Activated naive CD8-positive, alpha-beta T cell treated with anti-CD3 and anti-CD28 coated beads, Interleukin-2, amount 50 U/mL, for 24 hours (primary cell): ENCODE measurements around the gene FLYWCH2.
A peak's percentile ranks its signal among the peaks of the same experiment; 100 is the strongest.

Experiments
- ATAC-seq: fragments of 150-1000 bp; cut with Tn5 transposase; one replicate; pipeline ENCODE4 v1.10.0; 2021
- DNase-seq: peaks from one replicate; pipeline ENCODE4 v3.0.0; 2021
- H3K27ac Mint-ChIP-seq: one replicate; pipeline ENCODE4 v1.8.0; 2021; ENCODE audit warnings: mild to moderate bottlenecking, mixed read lengths
- H3K27me3 Mint-ChIP-seq: one replicate; pipeline ENCODE4 v1.8.0; 2021; ENCODE audit warnings: mixed read lengths
- H3K36me3 Mint-ChIP-seq: one replicate; pipeline ENCODE4 v1.8.0; 2021; ENCODE audit warnings: low read depth, mixed read lengths
- H3K4me1 Mint-ChIP-seq: one replicate; pipeline ENCODE4 v1.8.0; 2021; ENCODE audit warnings: mixed read lengths
- H3K4me3 Mint-ChIP-seq: one replicate; pipeline ENCODE4 v1.8.0; 2021; ENCODE audit warnings: mild to moderate bottlenecking, moderate library complexity, mixed read lengths
- H3K9me3 Mint-ChIP-seq: one replicate; pipeline ENCODE4 v1.8.0; 2021; ENCODE audit warnings: mixed read lengths

The FLYWCH2 gene

DNA sequence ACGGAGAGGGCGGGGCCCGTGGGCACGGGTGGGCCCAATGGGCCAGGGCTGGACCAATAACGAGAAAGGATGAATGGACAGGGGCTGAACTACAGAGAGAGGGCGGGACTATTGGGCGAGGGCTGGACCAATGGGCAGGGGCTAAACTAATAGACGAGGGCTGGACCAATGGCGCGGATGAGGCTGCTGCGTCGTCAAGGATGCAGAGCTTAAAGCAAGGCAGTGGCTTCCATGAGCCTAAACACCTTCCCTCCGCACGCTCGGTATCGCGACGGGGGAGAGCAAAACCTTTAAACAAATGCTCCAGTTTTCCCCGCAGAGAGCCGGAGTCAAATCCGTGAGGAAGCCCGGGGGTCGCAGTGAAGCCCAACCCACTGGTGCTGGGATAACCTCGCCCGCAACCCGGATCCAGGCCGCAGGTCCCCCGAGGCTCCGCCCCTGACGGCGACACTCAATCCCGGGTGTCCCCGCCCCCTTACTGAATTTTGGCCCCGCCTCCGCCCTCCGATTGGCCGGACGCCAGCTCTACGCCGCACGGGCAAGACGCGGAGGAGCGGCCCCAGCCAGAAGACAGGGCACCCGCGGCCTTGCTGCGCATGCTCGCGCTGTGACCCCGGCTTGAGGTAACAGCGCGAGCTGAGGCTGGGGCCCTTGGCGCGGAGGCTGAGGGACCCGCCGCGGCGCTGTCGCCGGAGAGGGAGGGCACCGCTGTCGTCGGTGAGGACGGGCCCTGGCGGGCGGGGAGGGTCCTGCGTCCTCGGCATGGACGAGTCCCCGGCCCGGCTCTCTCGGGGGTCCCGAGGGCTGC lies at the start of gene FLYWCH2:
FLYWCH2 (plus strand) TSS at position 566 of the 808 bp plus-strand sequence. CDS start 13,235 bp downstream, outside the sequence.
- Mint-ChIP-seq H3K27ac (peak within 1 kb of the TSS; percentile 89), H3K27me3 (no peaks in the 10 kb centered on the region), H3K4me1 (peaks cover 26% of the 10 kb centered on the region), H3K36me3 (no peaks in the 10 kb centered on the region), H3K4me3 (peak within 1 kb of the TSS; percentile 87), H3K9me3 (peaks cover 4% of the 10 kb centered on the region)
- ATAC-seq (peak; percentile 94), DNase-seq (peak; percentile 100)

GRCh38 chr16:2833776-2834175 lies 49.2 kb upstream of the FLYWCH2 start:
- Mint-ChIP-seq H3K9me3 (no peaks in the 10 kb centered on the region), H3K27ac (no peak overlapping the region), H3K4me1 (peaks cover 6% of the 10 kb centered on the region), H3K27me3 (peaks cover 5% of the 10 kb centered on the region), H3K36me3 (no peaks in the 10 kb centered on the region), H3K4me3 (no peak overlapping the region)
- no peak for ATAC-seq
- no peak for DNase-seq

DNA sequence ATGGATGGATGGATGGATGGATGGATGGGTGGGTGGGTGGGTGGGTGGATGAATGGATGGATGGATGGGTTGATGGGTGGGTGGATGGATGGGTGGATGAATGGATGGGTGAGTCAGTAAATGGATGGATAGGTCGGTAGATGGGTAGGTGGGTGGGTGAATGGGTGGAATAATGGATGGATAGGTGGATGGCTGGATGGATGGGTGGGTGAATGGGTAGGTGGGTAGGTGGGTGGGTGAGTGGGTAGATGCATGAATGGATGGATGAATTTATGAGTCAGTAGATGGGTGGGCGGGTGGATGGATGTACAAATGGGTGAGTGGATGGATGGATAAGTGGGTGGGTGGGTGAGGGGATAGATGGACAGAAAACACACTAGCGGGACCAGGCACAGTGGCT lies 48.0 kb upstream of the FLYWCH2 start:
- Mint-ChIP-seq H3K27ac (no peak overlapping the region), H3K36me3 (no peaks in the 10 kb centered on the region), H3K27me3 (peaks cover 5% of the 10 kb centered on the region), H3K4me3 (no peak overlapping the region), H3K4me1 (peaks cover 14% of the 10 kb centered on the region), H3K9me3 (no peaks in the 10 kb centered on the region)
- DNase-seq (no peak), ATAC-seq (no peak)

GRCh38 chr16:2835638-2836493 lies 47.1 kb upstream of the FLYWCH2 start:
- no peak for DNase-seq
- Mint-ChIP-seq H3K4me1 (peaks cover 16% of the 10 kb centered on the region), H3K27ac (no peak overlapping the region), H3K9me3 (no peaks in the 10 kb centered on the region), H3K36me3 (no peaks in the 10 kb centered on the region), H3K27me3 (peaks cover 5% of the 10 kb centered on the region), H3K4me3 (no peak overlapping the region)
- ATAC-seq: no peak

GRCh38 chr16:2836646-2837508 lies 46.1 kb upstream of the FLYWCH2 start:
- Mint-ChIP-seq H3K4me3 (no peak overlapping the region), H3K36me3 (no peaks in the 10 kb centered on the region), H3K4me1 (peaks cover 23% of the 10 kb centered on the region), H3K27me3 (peaks cover 2% of the 10 kb centered on the region), H3K27ac (no peak overlapping the region), H3K9me3 (no peaks in the 10 kb centered on the region)
- no peak for ATAC-seq
- no peak for DNase-seq

- DNase-seq (peak; percentile 63), ATAC-seq (peak; percentile 73)
- peaks cover 32% of the 10 kb centered on the region for H3K4me1 Mint-ChIP-seq
- peaks cover 2% of the 10 kb centered on the region for H3K27me3 Mint-ChIP-seq
- H3K36me3 Mint-ChIP-seq: no peaks in the 10 kb centered on the region
- H3K4me3 Mint-ChIP-seq: no peak overlapping the region
- H3K27ac Mint-ChIP-seq: no peak overlapping the region
- H3K9me3 Mint-ChIP-seq: peaks cover 3% of the 10 kb centered on the region
These were observed 44.1 kb upstream of the FLYWCH2 start for GRCh38 chr16:2838928-2839327.

DNA sequence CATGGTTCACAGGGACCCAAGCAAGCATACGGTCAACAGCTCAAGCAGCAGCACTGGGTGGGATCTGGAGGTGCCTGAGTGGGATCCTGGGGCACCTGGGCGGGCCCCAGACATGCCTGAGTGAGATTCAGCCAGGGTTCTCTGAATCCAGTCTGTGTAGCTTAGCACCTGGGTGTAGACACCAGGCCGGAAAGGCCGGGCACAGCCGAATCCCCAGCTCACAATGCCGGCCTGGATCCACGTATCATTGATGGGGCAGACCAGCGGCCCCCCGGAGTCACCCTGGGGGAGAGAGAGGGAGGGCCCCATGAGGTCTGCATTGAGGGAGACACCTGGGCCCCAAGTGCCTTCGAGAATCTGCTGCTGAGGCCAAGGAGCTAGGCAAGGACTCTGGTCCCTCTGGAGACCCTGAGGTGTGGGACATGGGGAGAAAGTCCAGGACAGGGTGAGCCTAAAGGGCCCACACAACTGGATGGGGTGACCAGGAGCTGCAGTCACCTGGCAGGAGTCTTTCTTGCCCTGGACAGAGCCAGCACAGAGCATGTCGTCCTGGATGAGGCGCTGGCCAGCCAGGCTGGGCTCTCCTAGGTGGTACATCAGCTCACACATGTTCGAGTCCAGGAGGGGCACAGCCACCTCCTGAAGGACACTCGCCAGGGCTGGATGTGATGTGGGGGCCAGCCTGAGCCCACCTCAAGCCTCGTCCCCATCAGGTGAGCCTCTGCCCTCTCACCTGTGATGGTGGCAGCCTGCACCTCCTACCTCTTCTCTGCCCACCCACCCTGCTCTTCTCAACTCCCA lies 43.2 kb upstream of the FLYWCH2 start:
- H3K4me1 Mint-ChIP-seq: peaks cover 34% of the 10 kb centered on the region
- no peak overlapping the region for H3K27ac Mint-ChIP-seq
- DNase-seq (no peak), ATAC-seq (no peak)
- no peaks in the 10 kb centered on the region for H3K36me3 Mint-ChIP-seq
- H3K4me3 Mint-ChIP-seq: no peak overlapping the region
- H3K27me3 Mint-ChIP-seq: peaks cover 2% of the 10 kb centered on the region
- peaks cover 3% of the 10 kb centered on the region for H3K9me3 Mint-ChIP-seq

- Mint-ChIP-seq H3K36me3 (no peaks in the 10 kb centered on the region), H3K9me3 (peaks cover 3% of the 10 kb centered on the region), H3K27me3 (peaks cover 2% of the 10 kb centered on the region), H3K4me1 (peaks cover 36% of the 10 kb centered on the region), H3K4me3 (no peak overlapping the region), H3K27ac (no peak overlapping the region)
- DNase-seq (no peak), ATAC-seq (no peak)
These were observed 42.1 kb upstream of the FLYWCH2 start for GRCh38 chr16:2840914-2841313.

- Mint-ChIP-seq H3K36me3 (no peaks in the 10 kb centered on the region), H3K27me3 (peaks cover 2% of the 10 kb centered on the region), H3K9me3 (peaks cover 3% of the 10 kb centered on the region), H3K4me3 (peak overlapping the region; percentile 78), H3K27ac (peak overlapping the region; percentile 75), H3K4me1 (peaks cover 44% of the 10 kb centered on the region)
- ATAC-seq: no peak
- no peak for DNase-seq
These were observed 41.2 kb upstream of the FLYWCH2 start for GRCh38 chr16:2841606-2842339.

DNA sequence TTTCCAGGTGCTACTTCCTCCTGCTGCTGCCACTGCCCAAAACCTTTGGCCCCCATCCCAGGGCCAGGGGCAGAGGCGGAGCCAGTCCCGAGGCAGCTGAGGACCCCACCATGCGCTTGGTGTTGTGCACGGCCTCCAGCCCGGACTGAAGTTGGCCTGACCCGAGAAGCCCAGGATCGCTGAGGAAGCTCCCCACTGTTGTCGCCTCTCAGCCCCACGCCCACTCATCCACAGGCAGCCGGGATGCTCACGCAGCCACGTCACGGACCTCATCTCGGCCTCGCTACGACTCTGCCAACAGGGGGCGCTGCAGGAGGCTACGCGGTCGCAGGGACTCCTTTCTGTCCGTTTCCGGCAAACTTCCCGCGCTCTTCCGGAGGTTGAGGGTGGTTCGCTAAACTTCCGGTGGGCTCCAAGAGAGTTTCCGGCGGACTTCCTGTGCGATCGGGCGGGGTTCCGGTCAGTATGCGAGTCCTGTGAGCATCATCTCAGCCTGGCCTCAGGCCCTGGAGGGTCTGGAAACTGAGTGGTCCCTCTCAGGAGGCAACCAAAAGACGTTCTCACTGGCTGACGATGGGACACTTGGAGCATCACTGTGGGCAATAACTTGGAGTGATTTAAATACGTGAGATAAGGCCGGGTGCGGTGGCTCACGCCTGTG lies 40.5 kb upstream of the FLYWCH2 start:
- H3K4me1 Mint-ChIP-seq: peaks cover 50% of the 10 kb centered on the region
- H3K4me3 Mint-ChIP-seq: peak overlapping the region; percentile 78
- H3K36me3 Mint-ChIP-seq: no peaks in the 10 kb centered on the region
- DNase-seq (peak; percentile 90), ATAC-seq (peak; percentile 59)
- peak overlapping the region; percentile 75 for H3K27ac Mint-ChIP-seq
- peaks cover 3% of the 10 kb centered on the region for H3K9me3 Mint-ChIP-seq
- peaks cover under 1% of the 10 kb centered on the region for H3K27me3 Mint-ChIP-seq

DNA sequence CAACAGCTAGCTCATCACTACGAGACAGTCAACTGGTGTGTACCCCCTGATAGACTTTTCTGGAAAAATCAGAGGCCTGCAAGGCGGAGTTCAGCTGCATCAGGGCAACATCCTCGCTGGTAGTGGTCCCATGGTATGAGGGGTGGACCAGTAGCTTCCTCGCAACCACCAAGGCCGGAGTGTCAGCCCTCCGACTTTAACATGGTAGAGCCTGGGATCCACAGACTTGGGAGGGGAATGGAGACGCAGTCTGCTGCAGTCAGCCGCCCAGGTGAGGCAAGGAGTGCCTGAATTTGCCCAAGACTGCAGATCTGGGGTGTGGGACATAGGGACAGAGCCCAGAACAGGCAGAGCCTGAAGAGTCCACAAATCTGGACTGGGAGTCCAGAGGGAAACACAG lies 39.5 kb upstream of the FLYWCH2 start:
- Mint-ChIP-seq H3K4me1 (peaks cover 48% of the 10 kb centered on the region), H3K36me3 (no peaks in the 10 kb centered on the region), H3K9me3 (peaks cover 3% of the 10 kb centered on the region), H3K27ac (no peak overlapping the region), H3K4me3 (no peak overlapping the region), H3K27me3 (peaks cover 2% of the 10 kb centered on the region)
- ATAC-seq: no peak
- DNase-seq: no peak

GRCh38 chr16:2845116-2845515 lies 37.9 kb upstream of the FLYWCH2 start:
- H3K9me3 Mint-ChIP-seq: peaks cover 3% of the 10 kb centered on the region
- no peak overlapping the region for H3K27ac Mint-ChIP-seq
- DNase-seq: no peak
- H3K27me3 Mint-ChIP-seq: peaks cover 5% of the 10 kb centered on the region
- H3K4me3 Mint-ChIP-seq: no peak overlapping the region
- H3K36me3 Mint-ChIP-seq: no peaks in the 10 kb centered on the region
- H3K4me1 Mint-ChIP-seq: peaks cover 39% of the 10 kb centered on the region
- ATAC-seq: no peak
